Neuron (in vitro differentiated cells): ENCODE results near the gene TLCD3B.
"Not testable (repeated sequence)": the region's sequence is repeated elsewhere in the genome, so short reads cannot be mapped to it uniquely, and the experiment has no call there.

Experiments used
- H2AFZ ChIP-seq: one replicate; pipeline ENCODE4 v1.6.1; 2013; ENCODE audit warnings: low read depth, mild to moderate bottlenecking, inconsistent platforms, low read length, moderate library complexity
- H3K27me3 ChIP-seq: one replicate; pipeline ENCODE4 v1.6.1; 2013; ENCODE audit warnings: low read length; ENCODE audit not compliant: insufficient read depth
- H3K36me3 ChIP-seq: one replicate; pipeline ENCODE4 v1.6.1; 2013; ENCODE audit warnings: low read length; ENCODE audit not compliant: insufficient read depth
- H3K4me1 ChIP-seq: one replicate; pipeline ENCODE4 v1.6.1; 2013; ENCODE audit warnings: low read length; ENCODE audit not compliant: insufficient read depth
- H3K4me3 ChIP-seq: 2 replicates; pipeline ENCODE4 v1.5.1; 2013; ENCODE audit warnings: mild to moderate bottlenecking, low read length, moderate library complexity
- H3K9me3 ChIP-seq: one replicate; pipeline ENCODE4 v1.6.1; 2013; ENCODE audit warnings: low read length

Gene TLCD3B

DNA sequence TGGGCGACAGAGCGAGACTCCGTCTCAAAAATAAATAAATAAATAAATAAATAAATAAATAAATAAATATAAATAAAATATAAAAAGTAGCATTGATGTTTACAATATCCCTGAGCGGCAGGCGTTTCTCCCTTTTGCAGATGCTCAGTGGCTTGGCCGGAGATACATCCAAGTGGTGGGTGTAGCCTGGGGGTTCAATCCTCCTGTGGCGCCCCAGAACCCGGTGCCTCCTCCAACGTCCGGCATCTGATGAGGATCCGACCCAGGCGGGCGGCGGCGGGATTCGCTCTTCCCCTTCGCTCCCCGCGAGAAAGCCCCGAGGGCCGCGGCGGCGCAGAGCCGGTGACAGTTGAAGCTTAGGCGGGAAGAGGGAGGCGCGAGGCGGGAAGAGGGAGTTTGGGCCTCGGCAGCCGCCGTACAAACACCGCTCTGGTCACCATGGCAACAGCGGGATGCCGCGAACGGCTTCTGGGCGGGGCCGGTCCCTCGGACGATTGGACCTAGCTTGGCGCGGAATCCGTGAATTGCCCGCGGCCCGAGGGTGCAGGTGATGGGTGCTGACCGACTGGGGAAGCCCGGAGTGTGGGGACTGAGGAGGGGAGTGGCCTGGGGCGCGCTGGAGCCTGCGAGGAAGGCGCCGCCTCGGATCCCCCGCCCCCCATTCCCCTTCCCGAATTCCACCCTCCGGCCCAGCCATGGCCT is 21.8 kb upstream of the TLCD3B start:
- Histone ChIP-seq H3K4me3 (peak overlapping the region; percentile 60), H3K9me3 (no peaks in the 10 kb centered on the region), H3K27me3 (no peaks in the 10 kb centered on the region), H3K4me1 (peaks cover 8% of the 10 kb centered on the region), H2AFZ (peak overlapping the region; percentile 75), H3K36me3 (peaks cover 2% of the 10 kb centered on the region)

DNA sequence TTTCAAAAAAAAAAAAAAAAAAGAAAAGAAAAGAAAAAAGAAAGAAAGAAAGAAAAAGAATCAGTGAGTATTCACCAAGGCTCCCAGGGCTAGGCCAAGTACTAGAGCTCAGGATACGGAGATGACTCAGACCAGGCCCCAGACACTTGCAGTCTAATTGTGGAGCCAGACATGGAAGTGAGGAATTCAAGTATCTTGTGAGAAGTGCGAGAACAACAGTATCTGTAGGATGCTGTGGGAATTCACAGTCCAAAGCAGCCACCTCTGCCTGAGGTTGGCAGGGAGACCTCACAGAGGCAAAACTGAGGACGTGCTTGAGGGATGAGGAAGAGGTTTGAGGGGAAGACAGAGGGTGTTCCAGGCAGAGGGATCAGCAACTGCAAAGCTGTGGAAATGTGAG is 20.4 kb upstream of the TLCD3B start:
- Histone ChIP-seq H3K9me3 (no peaks in the 10 kb centered on the region), H3K36me3 (peaks cover 2% of the 10 kb centered on the region), H2AFZ (no peak overlapping the region), H3K4me3 (no peak overlapping the region), H3K4me1 (peaks cover 8% of the 10 kb centered on the region), H3K27me3 (no peaks in the 10 kb centered on the region)

DNA sequence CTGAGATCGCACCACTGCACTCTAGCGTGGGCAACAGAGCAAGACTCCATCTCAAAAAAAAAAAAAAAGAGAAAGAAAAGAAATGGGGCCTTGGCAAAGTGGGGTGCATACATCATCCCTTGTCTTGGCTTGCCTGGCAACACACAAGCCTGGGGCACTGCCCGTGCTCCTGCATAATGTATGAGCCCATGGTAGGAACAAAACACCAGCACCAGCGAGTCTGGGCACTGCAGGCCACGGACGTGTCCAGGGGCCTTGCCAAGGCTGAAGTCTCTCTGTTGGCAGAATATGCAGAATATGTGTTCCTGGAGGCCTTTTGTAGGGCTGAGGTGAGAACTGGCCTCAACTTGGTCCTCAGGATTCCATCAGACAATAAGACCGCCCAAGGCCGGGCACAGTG is 18.8 kb upstream of the TLCD3B start:
- H2AFZ ChIP-seq, result no peak overlapping the region
- peaks cover 8% of the 10 kb centered on the region for H3K4me1 ChIP-seq

DNA sequence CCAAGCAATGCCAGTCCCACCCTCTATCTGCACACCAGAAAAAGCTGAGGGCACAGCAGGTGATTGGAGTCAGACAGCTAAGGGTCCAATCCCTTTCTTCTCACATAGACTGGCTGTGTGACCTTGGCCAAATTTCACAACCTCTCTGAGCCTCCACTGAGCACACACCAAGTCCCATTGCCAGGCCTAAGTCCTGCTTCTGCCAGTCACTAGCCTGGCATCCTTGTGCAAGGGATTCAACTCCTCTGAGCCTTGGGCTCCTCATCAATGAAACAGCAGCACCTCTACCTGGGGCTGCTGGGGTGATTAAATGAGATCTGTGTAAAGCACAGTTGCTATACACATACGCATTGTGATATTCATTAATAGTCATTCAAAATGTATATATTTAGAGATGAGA is 15.5 kb upstream of the TLCD3B start:
- Histone ChIP-seq H3K4me3 (no peak overlapping the region), H3K4me1 (no peaks in the 10 kb centered on the region), H3K27me3 (no peaks in the 10 kb centered on the region), H3K36me3 (no peaks in the 10 kb centered on the region), H3K9me3 (no peaks in the 10 kb centered on the region), H2AFZ (no peak overlapping the region)

More for the DNA sequence above, 18.8 kb upstream of the TLCD3B start:
- Histone ChIP-seq H3K4me3 (no peak overlapping the region), H3K27me3 (no peaks in the 10 kb centered on the region), H3K9me3 (no peaks in the 10 kb centered on the region), H3K36me3 (no peaks in the 10 kb centered on the region)

DNA sequence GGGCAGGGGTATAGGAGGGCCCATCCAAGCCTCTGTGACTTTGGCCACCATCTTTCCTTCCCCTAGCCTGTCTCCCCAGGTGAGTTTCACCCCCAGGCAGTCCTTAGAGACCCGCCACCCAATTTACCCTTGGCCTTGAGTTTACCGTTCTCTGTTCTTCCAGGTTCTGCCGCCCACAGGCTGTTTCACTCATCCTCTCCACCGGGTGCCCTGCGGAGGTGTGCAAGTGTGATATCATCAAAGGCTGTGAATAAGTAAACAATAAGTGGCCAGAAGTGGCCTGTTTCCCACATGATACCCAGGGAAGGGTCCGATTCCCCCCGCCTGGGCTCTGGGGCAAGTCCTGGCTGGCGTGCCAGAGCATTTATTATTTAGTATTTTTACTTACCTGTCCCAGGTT is 15.1 kb upstream of the TLCD3B start:
- H3K4me3 ChIP-seq, result no peak overlapping the region
- no peaks in the 10 kb centered on the region for H3K36me3 ChIP-seq
- no peaks in the 10 kb centered on the region for H3K9me3 ChIP-seq
- H3K27me3 ChIP-seq, result no peaks in the 10 kb centered on the region
- H2AFZ ChIP-seq, result no peak overlapping the region
- H3K4me1 ChIP-seq, result no peaks in the 10 kb centered on the region

DNA sequence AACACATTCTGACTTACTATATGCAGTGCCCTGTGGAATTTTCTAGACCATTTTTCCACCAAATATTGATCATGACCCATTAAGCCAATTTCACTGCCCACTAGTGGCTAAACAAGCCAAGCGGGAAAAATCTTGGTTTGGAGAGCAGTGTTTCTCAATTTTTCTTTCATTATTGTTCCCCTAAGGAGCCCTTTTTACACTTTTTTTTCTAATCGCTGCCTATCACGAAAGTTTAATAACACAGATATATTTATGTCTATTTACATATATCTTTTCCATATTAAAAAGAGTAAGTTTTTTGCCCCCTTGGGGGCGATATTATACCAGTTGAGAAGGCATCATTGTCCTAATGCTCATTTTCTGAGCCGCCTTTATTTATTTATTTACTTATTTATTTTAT is 10.8 kb upstream of the TLCD3B start:
- H3K4me1 ChIP-seq, result no peaks in the 10 kb centered on the region
- no peak overlapping the region for H2AFZ ChIP-seq
- no peaks in the 10 kb centered on the region for H3K9me3 ChIP-seq
- H3K27me3 ChIP-seq, result no peaks in the 10 kb centered on the region
- no peak overlapping the region for H3K4me3 ChIP-seq
- H3K36me3 ChIP-seq, result no peaks in the 10 kb centered on the region

DNA sequence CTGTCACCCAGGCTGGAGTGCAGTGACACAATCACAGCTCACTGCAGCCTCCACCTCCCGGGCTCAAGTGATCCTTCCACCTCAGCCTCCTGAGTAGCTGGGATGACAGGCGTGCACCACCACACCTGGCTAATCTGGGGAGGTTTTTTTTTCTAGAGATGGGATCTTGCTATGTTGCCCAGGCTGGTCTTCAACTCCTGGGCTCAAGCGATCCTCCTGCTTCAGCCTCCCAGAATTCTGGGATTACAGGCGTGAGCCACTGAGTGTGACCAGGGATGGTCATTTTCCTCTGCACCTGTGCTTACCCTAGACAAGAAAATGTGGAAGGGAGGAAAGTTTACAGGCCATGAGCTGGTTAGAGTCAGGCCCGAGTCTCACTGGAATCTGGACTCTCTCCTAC is 9.6 kb upstream of the TLCD3B start:
- not testable (repeated sequence) for H2AFZ ChIP-seq, H3K36me3 ChIP-seq, H3K4me1 ChIP-seq, H3K4me3 ChIP-seq, H3K27me3 ChIP-seq, H3K9me3 ChIP-seq

DNA sequence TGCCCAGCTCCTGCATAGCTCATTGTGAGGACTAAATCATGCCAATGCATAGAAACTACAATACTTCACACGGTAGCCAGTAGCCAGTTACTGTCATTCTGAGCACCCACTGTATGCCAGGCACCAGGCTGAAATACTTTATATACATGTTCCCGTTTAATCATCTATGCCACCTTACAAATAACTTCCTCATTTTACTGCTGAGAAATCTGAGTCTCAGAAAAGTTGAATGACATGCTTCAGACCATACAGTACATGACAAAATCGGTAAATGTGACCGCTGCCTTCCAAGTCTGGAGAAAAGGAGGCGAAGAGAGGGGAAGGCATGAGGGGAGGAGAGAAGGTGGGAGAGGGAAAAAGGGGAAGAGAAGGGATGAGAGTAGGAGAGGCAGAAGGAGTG is 9.2 kb upstream of the TLCD3B start:
- H2AFZ ChIP-seq, result no peak overlapping the region
- no peaks in the 10 kb centered on the region for H3K4me1 ChIP-seq
- no peak overlapping the region for H3K4me3 ChIP-seq
- no peaks in the 10 kb centered on the region for H3K36me3 ChIP-seq
- H3K27me3 ChIP-seq, result no peaks in the 10 kb centered on the region
- no peaks in the 10 kb centered on the region for H3K9me3 ChIP-seq

DNA sequence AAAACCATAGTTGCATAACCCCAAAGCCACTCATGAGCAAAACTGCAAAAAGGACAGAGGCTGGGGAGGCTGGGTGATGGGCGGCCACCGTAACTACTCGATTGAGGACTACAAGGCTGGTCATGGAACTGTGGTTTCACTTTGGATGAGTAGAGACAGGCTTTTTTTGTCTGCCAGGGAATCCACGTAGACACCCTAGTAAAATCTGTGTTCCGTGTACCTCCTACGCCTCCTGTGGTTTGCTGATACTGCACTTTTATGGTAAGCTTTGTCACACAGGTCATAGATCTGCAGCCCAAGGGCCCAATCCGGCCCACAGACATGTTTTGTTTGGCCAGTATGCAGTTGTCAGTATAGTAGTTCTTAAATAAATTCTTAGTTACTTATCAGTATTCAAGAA is 2.2 kb upstream of the TLCD3B start:
- no peaks in the 10 kb centered on the region for H3K36me3 ChIP-seq
- H3K4me3 ChIP-seq, result no peak overlapping the region
- no peak overlapping the region for H2AFZ ChIP-seq
- H3K4me1 ChIP-seq, result peaks cover 17% of the 10 kb centered on the region
- no peaks in the 10 kb centered on the region for H3K9me3 ChIP-seq
- H3K27me3 ChIP-seq, result peaks cover 7% of the 10 kb centered on the region

DNA sequence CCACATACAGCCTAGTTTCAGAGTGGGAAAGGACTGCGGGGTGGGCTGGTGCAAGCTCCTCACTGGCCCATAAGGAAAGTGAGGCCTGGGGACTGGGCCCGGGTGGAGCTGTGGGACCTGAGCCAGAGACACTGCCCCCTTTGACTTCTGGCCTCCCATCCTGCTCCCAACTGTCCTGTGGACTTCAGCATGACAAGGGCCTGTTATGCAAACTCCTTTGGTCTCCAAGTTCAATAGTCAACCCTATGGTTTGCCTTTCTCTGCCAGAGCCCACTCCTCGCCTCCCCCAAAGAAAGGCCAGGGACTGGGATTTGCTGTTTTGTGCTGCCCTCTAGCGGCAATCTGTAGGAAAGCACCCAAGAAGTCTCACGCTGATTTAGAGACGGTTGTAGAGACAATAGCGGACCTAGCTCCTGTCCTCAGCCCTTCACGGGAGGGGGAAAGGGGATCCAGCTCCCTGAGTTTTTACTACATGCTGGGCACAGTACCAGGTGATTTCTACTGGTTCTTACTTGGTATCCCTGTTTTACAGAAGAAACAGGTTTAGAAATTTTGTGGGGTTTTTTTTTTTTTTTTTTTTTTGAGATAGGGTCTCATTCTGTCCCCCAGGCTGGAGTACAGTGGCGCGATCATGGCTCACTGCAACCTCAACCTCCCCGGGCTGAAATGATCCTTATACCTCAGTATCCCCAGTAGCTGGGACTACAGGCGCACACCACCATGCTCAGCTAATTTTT is 1.2 kb upstream of the TLCD3B start:
- Histone ChIP-seq H3K4me3 (no peak overlapping the region), H3K27me3 (peaks cover 7% of the 10 kb centered on the region), H2AFZ (no peak overlapping the region), H3K9me3 (no peaks in the 10 kb centered on the region), H3K4me1 (peaks cover 17% of the 10 kb centered on the region), H3K36me3 (no peaks in the 10 kb centered on the region)

DNA sequence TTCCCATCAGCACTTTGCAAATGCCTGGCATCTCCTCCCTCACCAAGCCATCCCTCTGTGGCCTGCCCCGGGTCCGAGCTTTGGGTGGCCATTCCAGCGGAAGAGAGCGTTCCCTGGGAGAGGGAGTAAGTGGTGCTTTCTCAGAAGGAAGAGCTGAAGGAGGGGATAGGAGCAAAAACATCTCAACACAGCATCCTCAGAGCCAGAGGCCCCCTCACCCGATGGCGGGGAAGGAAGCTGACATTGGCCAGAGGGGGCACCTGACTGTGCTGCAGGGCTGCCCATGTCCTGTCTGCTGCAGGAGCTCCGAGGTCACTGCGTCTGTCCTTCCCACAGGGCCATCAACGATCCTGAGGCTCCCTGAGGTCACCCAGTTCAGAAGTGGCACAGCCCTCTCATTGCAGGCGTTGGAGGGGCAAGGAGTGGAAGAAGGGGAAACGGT is 427 bp upstream of the TLCD3B start:
- Histone ChIP-seq H3K27me3 (peaks cover 7% of the 10 kb centered on the region), H3K4me3 (peak overlapping the region; percentile 42)

DNA sequence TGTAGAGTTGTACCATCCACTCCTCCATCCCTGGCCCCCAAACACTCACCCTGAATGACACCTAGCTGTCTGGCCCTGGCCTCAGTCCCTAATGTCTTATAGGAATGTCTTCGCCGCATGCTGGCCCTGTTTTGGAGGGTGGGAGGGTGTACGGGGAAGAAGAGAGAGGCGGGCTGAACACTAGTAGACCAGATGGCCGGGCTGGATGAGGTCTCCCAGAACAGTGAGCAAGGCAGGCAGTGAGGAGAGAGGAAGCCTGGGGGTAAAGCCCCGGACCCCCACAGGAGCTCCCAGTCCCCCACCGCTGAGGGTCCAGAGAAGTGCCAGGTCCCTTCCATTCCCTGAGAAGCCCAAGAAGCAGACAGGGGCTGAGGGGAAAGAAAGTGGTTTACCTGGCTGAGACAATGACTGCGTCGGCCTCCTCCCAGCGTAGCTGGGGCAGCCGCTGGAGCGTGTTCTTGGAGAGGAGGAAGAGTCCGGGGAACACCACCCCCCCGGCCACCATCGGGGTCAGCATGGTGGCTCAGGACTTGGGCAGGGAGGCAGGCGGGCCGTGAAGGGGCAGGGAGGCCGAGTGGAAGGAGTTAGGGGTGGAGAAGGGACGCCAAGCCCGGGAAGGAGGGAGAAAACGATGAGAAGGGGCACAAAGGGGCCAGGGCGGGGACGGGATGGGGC is 923 bp downstream of the TLCD3B start:
- Histone ChIP-seq H3K4me3 (peak overlapping the region; percentile 42), H3K9me3 (no peaks in the 10 kb centered on the region), H3K36me3 (no peaks in the 10 kb centered on the region), H2AFZ (peak overlapping the region; percentile 31), H3K4me1 (peaks cover 17% of the 10 kb centered on the region), H3K27me3 (peaks cover 12% of the 10 kb centered on the region)

More for the DNA sequence above, 427 bp upstream of the TLCD3B start:
- peak overlapping the region; percentile 35 for H2AFZ ChIP-seq
- H3K4me1 ChIP-seq, result peaks cover 17% of the 10 kb centered on the region
- H3K36me3 ChIP-seq, result no peaks in the 10 kb centered on the region
- H3K9me3 ChIP-seq, result no peaks in the 10 kb centered on the region

DNA sequence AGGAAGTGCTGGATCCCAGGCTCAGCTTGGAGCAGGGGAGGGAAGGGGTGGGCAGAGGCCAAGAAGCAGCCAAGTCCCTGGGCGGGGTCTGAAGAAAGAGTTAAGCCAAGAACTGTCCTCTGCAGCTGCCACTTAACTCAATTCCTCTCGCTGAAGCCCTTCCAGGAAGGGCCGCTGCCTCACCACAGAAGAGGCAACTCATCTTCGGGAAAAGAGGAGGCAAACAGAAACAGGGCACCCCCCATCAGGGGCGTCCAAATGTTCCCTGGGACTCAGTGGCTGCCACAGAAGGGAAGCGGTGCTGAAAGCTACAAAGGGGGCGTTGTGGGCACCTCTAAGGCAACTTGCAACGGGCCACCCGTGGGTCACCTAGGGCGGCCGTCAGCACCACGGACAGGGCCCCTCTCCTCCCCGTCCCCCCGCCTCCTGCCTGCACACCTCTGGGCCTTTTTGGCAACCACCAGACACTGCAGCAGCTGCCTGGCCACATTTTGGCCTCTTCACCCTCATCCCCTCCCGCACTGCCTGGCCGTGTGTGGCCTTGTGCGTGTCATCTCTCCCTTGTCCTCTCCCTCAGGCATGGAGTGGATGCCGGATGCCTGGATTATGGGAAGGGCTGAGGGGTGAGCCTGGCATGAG is 2.5 kb downstream of the TLCD3B start:
- H3K27me3 ChIP-seq, result peaks cover 12% of the 10 kb centered on the region
- H3K9me3 ChIP-seq, result no peaks in the 10 kb centered on the region
- H3K4me1 ChIP-seq, result peaks cover 17% of the 10 kb centered on the region
- H3K36me3 ChIP-seq, result no peaks in the 10 kb centered on the region
- no peak overlapping the region for H2AFZ ChIP-seq
- H3K4me3 ChIP-seq, result no peak overlapping the region
